ENCODE data around the gene PPIC.

PPIC gene

GRCh38 chr5:123036391-123037103, at the start of gene PPIC:
TSS of gene PPIC (minus strand) at chr5:123036725. CDS start at chr5:123036625, 100 bp downstream.
- peak; percentile 32 for DNase-seq

- DNase-seq = no peak
Measured at GRCh38 chr5:123085638-123086286, 49.2 kb upstream of the PPIC start.

- no peak for DNase-seq
Measured at GRCh38 chr5:123084730-123085605, 48.4 kb upstream of the PPIC start.

- peak; percentile 9 for DNase-seq
Measured at GRCh38 chr5:123083298-123083697, 46.8 kb upstream of the PPIC start.

GRCh38 chr5:123080215-123080614, 43.7 kb upstream of the PPIC start:
- no peak for DNase-seq

GRCh38 chr5:123075521-123076163, 39.1 kb upstream of the PPIC start:
- DNase-seq = no peak

- no peak for DNase-seq
Measured at GRCh38 chr5:123068368-123068938, 31.9 kb upstream of the PPIC start.

GRCh38 chr5:123066016-123066415, 29.5 kb upstream of the PPIC start:
- DNase-seq = no peak

- DNase-seq = no peak
Measured at GRCh38 chr5:123059455-123059854, 22.9 kb upstream of the PPIC start.

- DNase-seq = no peak
Measured at GRCh38 chr5:123051206-123051605, 14.7 kb upstream of the PPIC start.

- DNase-seq = no peak
Measured at GRCh38 chr5:123047706-123048105, 11.2 kb upstream of the PPIC start.

- no peak for DNase-seq
Measured at GRCh38 chr5:123046222-123046621, 9.7 kb upstream of the PPIC start.

- DNase-seq = no peak
Measured at GRCh38 chr5:123044926-123045617, 8.5 kb upstream of the PPIC start.

- DNase-seq = no peak
Measured at GRCh38 chr5:123039673-123040072, 3.1 kb upstream of the PPIC start.

- DNase-seq = no peak
Measured at GRCh38 chr5:123037104-123037418, 536 bp upstream of the PPIC start.

GRCh38 chr5:123035918-123036390, 571 bp downstream of the PPIC start:
- no peak for DNase-seq

GRCh38 chr5:123035360-123035917, 1.1 kb downstream of the PPIC start:
- no peak for DNase-seq

- DNase-seq = no peak
Measured at GRCh38 chr5:123033157-123033671, 3.3 kb downstream of the PPIC start.

GRCh38 chr5:123028222-123028621, 8.3 kb downstream of the PPIC start:
- DNase-seq = no peak

- DNase-seq = no peak
Measured at GRCh38 chr5:123014689-123015088, 21.8 kb downstream of the PPIC start.

GRCh38 chr5:123012321-123012720, 24.2 kb downstream of the PPIC start:
- DNase-seq = no peak

GRCh38 chr5:123007754-123008153, 28.8 kb downstream of the PPIC start:
- DNase-seq = no peak

All from NCI-H2171 (cell line).